Measurements from ENCODE around the gene NEGR1.

- TF ChIP-seq CTCF (IDR thresholded peaks at IDR 0.05) (no peak), ZFX (IDR thresholded peaks at IDR 0.05; ENCODE audit: borderline replicate concordance) (no peak)
Observed at GRCh38 chr1:71920556-71920955, 361.8 kb downstream of the NEGR1 start.

Data from 22Rv1 (cell line).